GM23248 (cell line): ENCODE data around the gene ST3GAL5.

Source experiments
- EZH2 ChIP-seq: fragments of 200-600 bp; sonication (generic); IDR thresholded peaks from 2 replicates; pipeline ENCODE4 v1.6.1; 2018; ENCODE audit warnings: antibody characterized with exemption, mild to moderate bottlenecking; ENCODE audit not compliant: insufficient read depth, poor library complexity, severe bottlenecking
- EZH2phosphoT487 ChIP-seq: fragments of 200-600 bp; sonication (generic); IDR thresholded peaks from 2 replicates; pipeline ENCODE4 v1.6.1; 2018; ENCODE audit warnings: antibody characterized with exemption, moderate library complexity, mild to moderate bottlenecking, low read depth; ENCODE audit not compliant: insufficient read depth

DNA sequence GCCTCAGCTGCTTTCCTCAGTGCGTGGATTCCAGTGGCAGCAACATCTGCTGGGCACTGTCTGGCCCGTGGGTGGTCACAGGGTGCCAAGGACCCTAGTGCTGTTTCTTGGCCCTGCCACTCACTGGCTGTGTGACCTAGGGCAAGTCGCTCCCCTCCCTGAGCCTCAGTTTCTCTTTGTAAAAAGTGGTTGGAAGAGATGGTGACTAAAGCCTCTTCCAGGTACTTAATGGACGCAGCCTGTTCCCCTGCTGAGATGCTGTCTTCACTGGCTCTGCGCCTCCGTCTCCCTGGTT, 92.8 kb downstream of the ST3GAL5 start:
- no peak for TF ChIP-seq EZH2phosphoT487
- TF ChIP-seq EZH2, result no peak
